Spleen (tissue), 11 donors: Measurements from ENCODE around the gene RNF181. TPM values are rescaled to one million over a fixed set of nuclear protein-coding genes. Genes with fewer than 3 reads are reported as not detected.

Source experiments
- DNase-seq: peaks from one replicate; pipeline ENCODE4 v3.0.0-alpha.2; 2020
- H3K27ac ChIP-seq, 8 donors: fragments of 200-600 bp; sonication (generic) in 7 of 8; 1 replicate in 4 of 8; 2 replicates in 4 of 8; pipeline versions ENCODE4 v1.5.0 to v1.8.0; 2016 to 2021; ENCODE audit warnings: inconsistent platforms in 4 of 8, mild to moderate bottlenecking in 4 of 8, moderate library complexity in 1 of 8
- H3K27me3 ChIP-seq, 7 donors: fragments of 200-600 bp; sonication (generic) in 6 of 7; replicated peaks in 1 of 7; 1 replicate in 4 of 7; 2 replicates in 3 of 7; pipeline versions ENCODE4 v1.5.0 to v1.8.0; 2016 to 2021; ENCODE audit warnings: inconsistent platforms in 3 of 7, mild to moderate bottlenecking in 1 of 7
- H3K36me3 ChIP-seq, 6 donors: fragments of 200-600 bp; sonication (generic) in 5 of 6; 1 replicate in 4 of 6; 2 replicates in 2 of 6; pipeline versions ENCODE4 v1.5.0 to v1.8.0; 2016 to 2021; ENCODE audit warnings: inconsistent platforms in 2 of 6
- H3K4me1 ChIP-seq, 6 donors: fragments of 200-600 bp; sonication (generic) in 5 of 6; 1 replicate in 3 of 6; 2 replicates in 3 of 6; pipeline versions ENCODE4 v1.5.0 to v1.8.0; 2016 to 2021; ENCODE audit warnings: inconsistent platforms in 3 of 6
- H3K4me3 ChIP-seq, 8 donors: fragments of 200-600 bp; sonication (generic) in 7 of 8; 1 replicate in 4 of 8; 2 replicates in 4 of 8; pipeline versions ENCODE4 v1.5.0 to v1.8.0; 2016 to 2021; ENCODE audit warnings: inconsistent platforms in 4 of 8, mild to moderate bottlenecking in 4 of 8, moderate library complexity in 2 of 8
- H3K9me3 ChIP-seq, 8 donors: fragments of 200-600 bp; sonication (generic) in 7 of 8; 1 replicate in 4 of 8; 2 replicates in 4 of 8; pipeline versions ENCODE4 v1.5.0 to v1.8.0; 2016 to 2021; ENCODE audit warnings: inconsistent platforms in 4 of 8
- POLR2A ChIP-seq, 3 donors: fragments of 450-650 bp; IDR thresholded peaks; one replicate each; pipeline ENCODE4 v1.5.1; 2017; ENCODE audit warnings: antibody characterized with exemption in 3 of 3, mild to moderate bottlenecking in 1 of 3
- POLR2AphosphoS5 ChIP-seq, 3 donors: sonication (generic); formaldehyde crosslinking; IDR thresholded peaks; one replicate each; pipeline ENCODE4 v1.5.1; 2017; ENCODE audit warnings: antibody characterized with exemption in 3 of 3
- WGBS, 5 donors: extraction: QIAGEN DNeasy Blood & Tissue Kit in 3 of 5; methylation state at CpG; one replicate each; pipeline versions ENCODE4 v1.1.5 to v1.1.7; 2013 to 2018; 5-methylcytosine and 5-hydroxymethylcytosine counted together
- intact Hi-C: fragments of 100-400 bp; cut with DNase I; formaldehyde crosslinking; loops from one replicate; pipeline ENCODE4 v1.15.0; 2023; ENCODE audit warnings: low total_unique reads
- polyA plus RNA-seq, 3 donors: library from polyadenylated mRNA; stranded (reverse); fragments of 200-250 nt; gene quantifications; one replicate each; pipeline ENCODE4 v1.2.1, GENCODE V29; 2013
- total RNA-seq, 7 donors: library from RNA; depleted of rRNA in 3 of 7; stranded (reverse); fragments of >200 nt in 3 of 7; fragmentation: NEBNext Ultra II Directional in 4 of 7; extraction: Animal tissue kit (Norgen Biotek cat#: 25700) in 4 of 7; gene quantifications; one replicate each; pipeline versions ENCODE4 v1.1.0 to v1.2.1, GENCODE V29; 2016 to 2021
- TF ChIP-seq, protein P1 (sequence below), 11 experiments: fragments of 200-600 bp in 7 of 11; fragments of 450-650 bp in 4 of 11; sonication (generic) in 4 of 11; IDR thresholded peaks in 8 of 11; conservative IDR thresholded peaks in 3 of 11; 1 replicate in 7 of 11; 2 replicates in 4 of 11; pipeline versions ENCODE4 v1.4.0 to v1.8.0; 2016 to 2021; ENCODE audit warnings: antibody characterized with exemption in 11 of 11, inconsistent platforms in 4 of 11, mild to moderate bottlenecking in 1 of 11
- donor health status: healthy with polysubstance abuse.
- donor health status: DM: no; HTN: no; CAD: no; lungs with moderate emphysema.
- donor health status: DM: no; HTN: no; CAD: no.
- donor health status: Bipolar disorder and iron deficiency.
- donor health status: healthy.
- donor health status: DM: no; HTN: no; CAD: no.
- donor health status: DM: yes; HTN: yes; CAD: no.

Gene RNF181
- total and polyA plus RNA-seq, 10 donors: 72.9 to 184 (median 123) TPM

GRCh38 chr2:85550486-85550885 is 45.1 kb upstream of the RNF181 start:
- H3K27me3 ChIP-seq: no peaks in the 10 kb centered on the region
- TF ChIP-seq POLR2A (IDR thresholded peaks at IDR 0.05) (no peak), POLR2AphosphoS5 (IDR thresholded peaks at IDR 0.05) (no peak)
- TF ChIP-seq, protein P1, sequence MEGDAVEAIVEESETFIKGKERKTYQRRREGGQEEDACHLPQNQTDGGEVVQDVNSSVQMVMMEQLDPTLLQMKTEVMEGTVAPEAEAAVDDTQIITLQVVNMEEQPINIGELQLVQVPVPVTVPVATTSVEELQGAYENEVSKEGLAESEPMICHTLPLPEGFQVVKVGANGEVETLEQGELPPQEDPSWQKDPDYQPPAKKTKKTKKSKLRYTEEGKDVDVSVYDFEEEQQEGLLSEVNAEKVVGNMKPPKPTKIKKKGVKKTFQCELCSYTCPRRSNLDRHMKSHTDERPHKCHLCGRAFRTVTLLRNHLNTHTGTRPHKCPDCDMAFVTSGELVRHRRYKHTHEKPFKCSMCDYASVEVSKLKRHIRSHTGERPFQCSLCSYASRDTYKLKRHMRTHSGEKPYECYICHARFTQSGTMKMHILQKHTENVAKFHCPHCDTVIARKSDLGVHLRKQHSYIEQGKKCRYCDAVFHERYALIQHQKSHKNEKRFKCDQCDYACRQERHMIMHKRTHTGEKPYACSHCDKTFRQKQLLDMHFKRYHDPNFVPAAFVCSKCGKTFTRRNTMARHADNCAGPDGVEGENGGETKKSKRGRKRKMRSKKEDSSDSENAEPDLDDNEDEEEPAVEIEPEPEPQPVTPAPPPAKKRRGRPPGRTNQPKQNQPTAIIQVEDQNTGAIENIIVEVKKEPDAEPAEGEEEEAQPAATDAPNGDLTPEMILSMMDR (IDR thresholded peaks at IDR 0.05 in 8 of 11, conservative IDR thresholded peaks at IDR 0.05 in 3 of 11): no peak
- 46 to 69% (median 58%) methylated on average over 10 of the region's 10 CpGs for whole genome bisulfite sequencing, 5 donors
- no peak overlapping the region for H3K4me3 ChIP-seq
- no peaks in the 10 kb centered on the region for H3K9me3 ChIP-seq
- H3K27ac ChIP-seq: peak overlapping the region in 5 of 8 donors; percentile 45 to 71 (median 68)
- peaks cover 0 to 100% (median 67%) of the 10 kb centered on the region in 6 donors for H3K36me3 ChIP-seq
- intact Hi-C loops: loop anchor here (2.0 kb wide), 1 partner anchor 130 kb away; no protein-coding TSS in a partner anchor
- H3K4me1 ChIP-seq: peaks cover 2 to 30% (median 16%) of the 10 kb centered on the region in 6 donors
- no peak for DNase-seq

DNA sequence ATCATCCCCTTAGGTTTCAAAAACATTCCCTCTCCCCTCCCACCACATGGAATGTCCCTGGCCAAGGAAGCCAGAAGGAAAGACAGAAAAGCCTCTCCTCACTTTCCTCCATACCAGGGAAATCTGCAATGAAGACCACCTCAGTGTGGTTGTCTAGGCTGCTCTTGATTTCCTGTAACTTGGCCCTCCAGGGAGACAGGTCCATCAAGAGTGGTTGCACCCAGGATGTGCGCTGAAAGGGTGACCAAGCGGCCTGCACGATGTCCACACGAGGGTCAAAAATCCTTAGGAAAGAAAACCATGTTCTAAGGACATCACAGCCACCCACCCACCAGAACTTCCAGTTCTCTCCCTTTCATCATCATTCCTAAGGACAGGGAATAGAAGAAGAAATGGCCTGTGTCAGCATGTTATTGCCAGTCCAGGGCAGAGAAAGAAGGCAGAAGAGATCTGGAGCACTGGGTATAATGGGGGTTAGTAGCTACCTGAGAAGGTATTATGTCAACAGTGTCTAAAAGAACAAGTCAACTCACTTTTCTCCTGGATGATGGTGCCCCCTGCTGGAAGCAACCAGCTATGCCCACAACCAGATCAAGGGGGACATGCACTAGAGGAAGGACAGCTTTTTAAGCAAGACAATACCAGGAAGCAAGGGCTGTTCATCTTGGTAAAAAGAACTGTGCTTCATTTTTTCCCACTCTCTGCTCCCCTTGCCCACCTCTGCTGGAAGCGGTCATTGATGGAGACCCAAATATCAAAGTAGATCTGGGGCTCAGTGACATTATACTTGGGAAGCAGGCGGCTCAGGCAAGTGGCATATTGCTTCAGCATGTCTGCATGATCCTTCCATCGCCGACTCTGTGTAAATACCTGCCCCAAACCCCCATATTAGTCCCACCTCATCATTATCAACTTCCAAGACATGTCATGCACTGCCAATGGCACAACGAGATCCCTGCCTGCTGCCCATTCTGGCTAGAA is 43.6 kb upstream of the RNF181 start:
- Histone ChIP-seq H3K27ac (peak overlapping the region in 4 of 8 donors; percentile 37 to 71 (median 70)), H3K27me3 (no peaks in the 10 kb centered on the region), H3K4me1 (peaks cover 2 to 30% (median 16%) of the 10 kb centered on the region in 6 donors), H3K4me3 (no peak overlapping the region), H3K9me3 (no peaks in the 10 kb centered on the region), H3K36me3 (peaks cover 0 to 100% (median 60%) of the 10 kb centered on the region in 6 donors)
- intact Hi-C loops: loop anchor here (2.0 kb wide), 1 partner anchor 131 kb away; no protein-coding TSS in a partner anchor
- 72 to 83% (median 75%) methylated on average over 9 of the region's 9 CpGs for WGBS, 5 donors
- TF ChIP-seq, protein P1 (IDR thresholded peaks at IDR 0.05 in 8 of 11, conservative IDR thresholded peaks at IDR 0.05 in 3 of 11): peak; percentile 94 to 98 (median 97)
- TF ChIP-seq POLR2A (IDR thresholded peaks at IDR 0.05) (no peak), POLR2AphosphoS5 (IDR thresholded peaks at IDR 0.05) (peak in 1 of 3 donors; percentile 67)
- DNase-seq: peak; percentile 91

GRCh38 chr2:85553184-85553583 is 42.4 kb upstream of the RNF181 start:
- WGBS, 5 donors: 81 to 87% (median 85%) methylated on average over 6 of the region's 6 CpGs

More at GRCh38 chr2:85553184-85553583, 42.4 kb upstream of the RNF181 start:
- Histone ChIP-seq H3K27me3 (no peaks in the 10 kb centered on the region), H3K36me3 (peaks cover 0 to 99% (median 58%) of the 10 kb centered on the region in 6 donors), H3K9me3 (no peaks in the 10 kb centered on the region), H3K27ac (no peak overlapping the region), H3K4me3 (no peak overlapping the region), H3K4me1 (peaks cover 2 to 30% (median 16%) of the 10 kb centered on the region in 6 donors)
- no peak for TF ChIP-seq POLR2A (IDR thresholded peaks at IDR 0.05)
- TF ChIP-seq, protein P1 (IDR thresholded peaks at IDR 0.05 in 8 of 11, conservative IDR thresholded peaks at IDR 0.05 in 3 of 11): no peak
- no peak for TF ChIP-seq POLR2AphosphoS5 (IDR thresholded peaks at IDR 0.05)
- intact Hi-C loops: no loop called here
- no peak for DNase-seq
